HTERT RPE-1 (cell line): ENCODE results near the gene TENT5A.

Source experiments
- in situ Hi-C: fragments of 300-500 bp; cut with MboI; formaldehyde crosslinking; loops from 4 replicates; pipeline ENCODE4 v1.14.3; 2020; ENCODE audit warnings: low sequenced_read_pairs

The TENT5A gene

GRCh38 chr6:81772741-81773140 lies 20.3 kb upstream of the TENT5A start:
- in situ Hi-C loops: no loop called here

DNA sequence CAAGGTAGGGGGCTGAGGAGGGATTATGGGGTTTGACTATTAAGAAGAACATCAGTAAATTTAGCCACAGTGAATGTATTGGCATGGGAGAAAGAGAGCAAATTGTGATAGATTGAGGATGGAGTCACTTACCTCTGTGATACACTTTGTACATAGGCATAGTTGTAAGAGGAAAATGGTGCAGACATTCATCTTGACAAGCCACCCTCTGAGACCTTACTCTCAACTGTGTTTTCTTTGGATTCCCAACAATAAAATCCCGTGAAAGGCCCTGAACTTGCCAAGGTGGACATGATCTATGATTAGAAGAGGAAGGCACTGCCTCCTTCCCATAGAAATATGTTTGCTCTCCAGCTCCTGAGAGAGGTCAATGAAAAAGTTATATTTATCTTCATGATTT lies 18.6 kb upstream of the TENT5A start:
- in situ Hi-C loops: no loop called here

DNA sequence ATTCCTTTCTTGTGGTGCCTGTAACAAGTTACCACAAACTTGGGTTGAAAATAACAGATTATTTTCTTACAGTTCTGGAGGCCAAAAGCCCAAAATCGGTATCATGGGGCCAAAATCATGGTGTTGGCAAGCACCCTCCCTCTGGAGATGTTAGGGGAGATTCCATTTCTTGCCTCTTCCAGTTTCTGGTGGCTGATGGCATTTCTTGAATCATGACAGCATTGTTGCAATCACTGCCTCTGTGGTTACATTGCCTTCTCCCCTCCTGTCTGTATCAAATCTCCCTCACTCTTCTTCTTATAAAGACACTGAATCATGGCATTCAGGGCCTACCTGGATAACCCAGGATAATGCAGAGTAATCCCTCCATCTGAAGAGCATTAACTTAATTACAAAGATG lies 17.9 kb upstream of the TENT5A start:
- in situ Hi-C loops: no loop called here

- in situ Hi-C loops: no loop called here
Observed at GRCh38 chr6:81769824-81770223, 17.3 kb upstream of the TENT5A start.

- in situ Hi-C loops: no loop called here
Observed at GRCh38 chr6:81768150-81768942, 15.9 kb upstream of the TENT5A start.

DNA sequence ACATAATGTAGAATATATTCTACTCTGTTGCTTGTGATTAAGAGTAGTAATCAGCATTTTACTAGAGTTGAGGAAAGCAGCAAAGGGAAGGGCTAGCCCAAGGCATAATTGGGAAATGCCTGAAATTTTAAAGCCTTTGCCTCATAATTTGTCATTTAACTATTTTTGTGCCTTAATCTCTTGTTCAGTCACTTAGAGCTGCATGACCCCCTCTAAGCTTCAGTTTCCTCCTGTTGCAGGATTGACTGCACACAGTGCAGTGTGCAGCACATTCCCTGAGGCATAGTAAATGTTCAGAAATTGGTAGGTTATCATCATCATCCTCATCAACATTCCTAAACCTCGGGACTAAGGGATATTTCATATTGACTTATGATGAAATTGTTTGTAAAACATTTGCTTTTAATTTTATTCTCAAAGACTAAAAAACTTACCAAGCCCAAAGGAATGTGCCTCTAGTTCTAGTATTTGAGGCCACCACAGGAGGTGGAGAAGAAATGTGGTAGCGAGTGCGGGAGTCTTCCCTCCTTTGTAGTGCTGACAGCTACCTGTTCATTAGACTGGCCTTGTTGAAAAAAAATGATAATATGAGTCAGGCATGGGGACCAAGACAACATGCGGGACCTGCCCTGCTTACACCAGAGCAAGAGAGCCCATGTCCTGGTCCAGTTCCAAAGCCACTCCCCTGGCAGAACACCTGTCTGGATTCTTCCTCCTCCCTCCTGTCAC lies 14.8 kb upstream of the TENT5A start:
- in situ Hi-C loops: no loop called here

DNA sequence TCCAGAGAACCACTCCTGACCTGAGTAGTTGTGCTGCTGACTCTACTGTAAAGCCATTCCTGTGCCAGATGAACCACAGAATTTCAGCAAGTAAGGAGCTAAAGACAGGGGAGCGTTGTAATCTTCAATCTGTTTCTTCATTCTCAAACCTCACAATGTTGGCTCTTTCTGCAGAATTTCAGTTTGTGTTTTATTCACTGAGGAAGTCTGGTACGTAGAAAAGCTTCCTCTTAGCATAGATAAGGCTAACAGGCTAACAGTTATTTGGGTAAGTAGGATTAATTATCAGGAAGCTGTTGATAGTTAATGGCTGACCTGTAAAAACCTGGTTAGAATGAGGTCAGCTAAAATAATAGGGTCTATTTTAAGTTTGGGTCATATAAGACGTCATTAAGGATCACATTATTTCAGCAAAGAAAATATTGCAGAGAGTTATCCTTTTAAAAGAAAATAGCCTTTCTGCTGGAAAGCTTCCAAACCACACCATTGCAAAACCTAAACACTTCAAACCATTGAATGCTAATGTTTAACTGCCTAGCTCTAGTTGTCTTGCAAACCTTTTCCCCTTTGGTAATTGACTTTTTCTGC lies 14.1 kb upstream of the TENT5A start:
- in situ Hi-C loops: no loop called here

DNA sequence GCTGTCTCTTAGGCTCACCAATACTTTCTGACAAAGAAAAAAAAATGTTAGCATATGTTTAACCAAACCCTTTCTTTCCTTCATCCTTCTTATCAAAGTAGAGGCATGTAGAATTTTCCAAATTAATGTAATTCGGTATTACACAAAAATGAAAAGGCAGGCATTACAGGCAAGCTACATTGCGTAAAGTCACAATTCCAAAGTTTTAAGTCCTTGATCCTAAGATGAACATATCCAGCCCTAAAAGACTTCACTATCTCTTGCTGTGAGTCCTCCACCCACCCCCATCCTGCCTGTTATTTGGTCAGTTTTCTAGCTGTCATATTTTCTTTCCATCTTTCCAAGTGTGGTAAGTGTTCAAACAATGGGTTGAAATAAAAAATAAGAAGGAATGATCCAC lies 12.1 kb upstream of the TENT5A start:
- in situ Hi-C loops: no loop called here

DNA sequence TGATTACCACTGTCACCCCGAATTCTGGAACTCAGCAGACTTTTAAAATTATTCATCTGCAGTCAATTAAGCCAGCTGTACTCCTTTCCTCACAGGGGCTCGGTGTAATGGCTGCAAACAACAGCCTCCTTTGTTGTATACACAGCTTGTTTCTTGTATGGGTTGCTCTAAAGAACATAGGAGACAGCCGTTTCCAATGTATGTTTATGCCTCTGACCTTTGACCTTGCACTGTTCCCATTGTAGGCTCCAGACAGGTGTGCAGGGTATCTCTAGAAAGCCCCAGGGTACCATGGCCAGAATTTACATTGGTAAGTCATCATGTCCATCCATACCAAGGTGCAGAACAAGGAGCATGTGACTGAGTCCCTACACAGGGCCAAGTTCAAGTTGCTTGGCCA lies 11.5 kb upstream of the TENT5A start:
- in situ Hi-C loops: no loop called here

GRCh38 chr6:81763051-81763450 lies 10.6 kb upstream of the TENT5A start:
- in situ Hi-C loops: no loop called here

DNA sequence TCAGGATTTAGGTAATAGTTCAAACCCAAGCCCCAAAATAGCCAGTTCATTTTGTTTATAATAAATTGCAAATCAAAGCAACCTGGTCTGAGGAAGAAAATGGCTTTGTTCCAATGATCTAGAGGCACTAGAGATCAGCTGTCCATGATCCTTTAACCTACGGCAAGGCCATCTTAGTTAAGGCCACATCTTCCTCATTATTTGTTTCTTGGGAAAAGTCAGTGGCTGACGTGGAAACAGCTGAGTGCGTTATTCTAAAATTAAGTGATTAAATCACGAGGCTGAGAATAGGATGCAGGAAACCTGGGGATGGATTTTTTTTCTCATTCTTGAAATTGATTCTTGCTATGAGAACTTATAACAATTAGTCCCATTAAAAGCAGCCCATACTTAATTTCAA lies 10.1 kb upstream of the TENT5A start:
- in situ Hi-C loops: no loop called here

DNA sequence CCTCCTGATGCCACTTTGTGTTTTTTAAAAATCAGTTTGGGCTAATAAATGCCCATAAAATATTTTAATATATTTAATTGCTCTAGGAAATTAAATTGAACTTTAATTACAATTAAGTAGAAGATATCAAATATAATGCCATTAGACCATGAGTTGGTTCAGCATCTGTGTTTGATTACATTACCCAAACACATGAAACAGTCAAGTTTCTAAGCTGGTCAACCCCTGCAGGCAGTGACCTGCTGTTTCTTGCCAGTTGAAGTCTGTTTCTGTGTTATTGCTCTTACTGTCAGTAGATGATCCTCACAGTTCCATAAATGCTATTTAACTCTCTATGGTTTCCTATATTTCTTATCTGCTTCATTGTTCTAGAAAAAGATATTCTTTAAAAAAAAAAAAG lies 9.7 kb upstream of the TENT5A start:
- in situ Hi-C loops: no loop called here

DNA sequence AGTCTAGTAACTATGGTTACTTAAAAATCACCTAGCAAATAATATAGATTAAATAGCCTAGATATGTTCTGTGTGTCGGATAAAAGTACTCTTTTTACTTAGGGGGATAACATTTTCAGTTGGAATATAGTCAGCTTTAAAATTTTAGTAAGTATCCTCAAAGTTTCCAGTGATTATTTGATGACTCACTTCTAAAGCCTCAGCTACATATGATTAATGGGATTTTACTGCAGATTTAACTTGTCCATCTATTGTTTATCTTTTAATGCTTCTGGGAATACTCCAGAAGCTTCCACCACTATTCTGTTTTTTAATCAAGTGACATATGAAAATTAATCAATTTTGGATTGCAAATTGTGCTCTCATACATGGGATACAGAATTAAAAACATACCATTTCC lies 8.7 kb upstream of the TENT5A start:
- in situ Hi-C loops: no loop called here

DNA sequence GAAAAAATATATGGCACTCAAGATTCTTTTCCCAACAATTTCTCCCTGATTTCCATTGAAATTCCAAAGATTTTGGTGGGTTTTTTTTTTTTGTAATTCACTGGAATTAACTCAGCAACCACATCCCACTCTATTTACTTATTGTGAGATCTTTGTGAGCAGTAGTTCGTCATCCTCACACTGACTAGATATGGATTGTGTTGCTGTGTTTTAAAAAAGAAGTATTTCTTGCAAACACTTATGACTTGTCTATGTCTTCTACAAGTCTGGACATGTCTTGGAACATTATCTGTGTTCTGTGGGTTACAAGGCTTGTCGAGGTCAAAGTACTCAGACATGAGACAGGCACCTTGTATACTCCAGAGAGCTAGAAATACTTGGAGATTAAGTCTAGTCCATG lies 7.3 kb upstream of the TENT5A start:
- in situ Hi-C loops: no loop called here

GRCh38 chr6:81758221-81758620 lies 5.7 kb upstream of the TENT5A start:
- in situ Hi-C loops: no loop called here

DNA sequence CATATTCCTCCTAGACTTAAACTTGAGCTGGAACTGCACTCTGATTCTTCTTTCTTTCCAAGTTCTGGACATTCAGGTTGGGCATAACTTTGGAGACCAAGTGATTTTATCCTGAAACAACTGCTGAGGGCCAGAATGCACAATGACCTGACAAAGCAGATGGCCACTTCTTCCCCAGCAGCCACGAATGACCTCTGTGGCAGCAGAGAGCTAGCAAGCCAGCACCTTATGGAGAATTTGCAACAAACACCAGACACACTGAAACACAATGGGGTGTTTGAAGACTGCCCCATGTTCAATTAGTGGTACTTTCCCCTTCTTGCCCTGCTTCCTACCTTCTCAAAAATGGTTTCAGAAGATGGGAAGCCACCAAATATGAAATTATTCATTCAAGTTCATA lies 4.2 kb upstream of the TENT5A start:
- in situ Hi-C loops: no loop called here

DNA sequence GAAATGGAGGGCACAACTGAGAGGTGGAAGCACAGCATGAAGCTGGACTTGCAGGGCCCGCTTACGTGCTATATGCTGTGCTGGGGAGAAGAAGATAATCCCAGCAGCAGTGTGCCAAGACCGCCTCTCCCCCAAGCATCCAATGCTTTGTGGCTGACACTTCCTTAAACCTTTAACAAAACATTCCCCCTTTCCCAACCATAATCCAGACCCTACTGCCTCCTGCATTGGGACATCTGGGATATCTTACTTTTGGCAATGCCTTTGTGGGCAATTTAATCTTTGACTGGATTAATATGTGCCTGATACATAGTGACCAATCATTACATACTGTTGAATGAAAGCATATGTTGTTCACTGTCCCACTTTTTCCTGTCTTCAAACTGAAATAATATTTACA lies 3.1 kb upstream of the TENT5A start:
- in situ Hi-C loops: no loop called here

DNA sequence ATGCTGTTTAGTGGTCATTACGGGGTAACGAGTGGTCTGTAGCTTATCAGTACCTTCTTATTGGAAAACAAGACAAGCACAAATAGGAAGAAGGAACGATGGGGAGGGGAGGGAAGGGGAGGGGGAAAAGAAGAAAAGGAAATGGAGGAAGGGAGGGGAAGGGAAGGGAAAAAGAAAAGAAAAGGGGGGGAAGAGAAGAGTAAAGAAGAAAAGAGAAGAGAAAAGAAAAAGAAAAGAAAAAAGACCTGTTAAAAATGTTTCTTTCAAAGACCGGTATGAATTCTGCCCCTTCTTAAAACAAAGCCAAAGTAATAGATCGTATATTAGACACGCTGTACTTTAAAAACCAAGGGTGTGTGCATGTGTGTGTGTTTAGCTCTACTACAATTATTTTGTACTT lies 2.4 kb upstream of the TENT5A start:
- in situ Hi-C loops: no loop called here

- in situ Hi-C loops: no loop called here
Observed at GRCh38 chr6:81753711-81754577, 1.5 kb upstream of the TENT5A start.

DNA sequence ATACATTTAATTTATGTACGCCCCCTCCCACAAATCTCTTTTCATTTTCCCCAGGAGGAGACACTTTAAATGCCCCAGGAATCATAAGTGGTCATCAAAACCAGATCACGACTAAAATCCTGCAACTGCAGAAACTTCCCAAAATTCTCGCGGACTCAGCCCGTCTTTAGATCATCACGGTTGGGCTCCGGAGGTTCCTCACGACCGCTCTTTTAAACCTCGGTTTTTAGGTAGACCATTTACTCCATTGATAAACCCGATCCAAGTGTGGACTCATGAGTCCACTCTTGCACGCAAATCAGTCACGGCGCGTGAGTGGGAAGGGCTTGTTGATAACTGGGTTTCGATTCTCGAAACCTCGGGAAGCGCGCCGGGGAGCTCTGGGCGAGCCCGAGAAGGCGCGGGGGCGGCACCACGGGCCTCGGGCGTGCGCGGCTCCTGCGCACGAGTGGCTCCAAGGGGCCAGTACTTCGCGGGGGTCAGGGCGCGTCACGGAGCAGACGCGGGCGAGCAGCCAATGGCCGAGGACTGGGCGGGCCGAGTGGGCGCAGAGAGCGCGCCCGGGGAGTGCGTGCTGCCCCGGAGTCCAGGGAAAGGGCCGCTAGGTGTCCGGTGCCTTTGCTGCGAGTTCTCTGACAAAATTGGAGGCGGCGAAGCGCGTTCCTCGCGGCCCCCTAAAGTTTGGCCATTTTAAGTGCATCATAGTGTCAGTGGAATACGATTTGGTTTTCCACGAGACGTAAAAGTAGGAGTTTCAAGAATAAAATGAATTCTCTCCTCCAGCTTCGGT lies 635 bp upstream of the TENT5A start:
- in situ Hi-C loops: no loop called here
